B cell (primary cell): Measurements from ENCODE around the gene NR0B2.

ENCODE experiments used
- EZH2 ChIP-seq: IDR thresholded peaks from 2 replicates; pipeline ENCODE4 v1.6.1; 2012; ENCODE audit warnings: borderline replicate concordance, low read depth, mild to moderate bottlenecking, moderate library complexity, low read length; ENCODE audit not compliant: insufficient read depth, poor library complexity, severe bottlenecking
- TF ChIP-seq, protein P1 (sequence below): fragments of 200-600 bp; IDR thresholded peaks from one replicate; pipeline ENCODE4 v1.8.0; 2022; ENCODE audit warnings: antibody characterized with exemption, mild to moderate bottlenecking

- TF ChIP-seq, protein P1, sequence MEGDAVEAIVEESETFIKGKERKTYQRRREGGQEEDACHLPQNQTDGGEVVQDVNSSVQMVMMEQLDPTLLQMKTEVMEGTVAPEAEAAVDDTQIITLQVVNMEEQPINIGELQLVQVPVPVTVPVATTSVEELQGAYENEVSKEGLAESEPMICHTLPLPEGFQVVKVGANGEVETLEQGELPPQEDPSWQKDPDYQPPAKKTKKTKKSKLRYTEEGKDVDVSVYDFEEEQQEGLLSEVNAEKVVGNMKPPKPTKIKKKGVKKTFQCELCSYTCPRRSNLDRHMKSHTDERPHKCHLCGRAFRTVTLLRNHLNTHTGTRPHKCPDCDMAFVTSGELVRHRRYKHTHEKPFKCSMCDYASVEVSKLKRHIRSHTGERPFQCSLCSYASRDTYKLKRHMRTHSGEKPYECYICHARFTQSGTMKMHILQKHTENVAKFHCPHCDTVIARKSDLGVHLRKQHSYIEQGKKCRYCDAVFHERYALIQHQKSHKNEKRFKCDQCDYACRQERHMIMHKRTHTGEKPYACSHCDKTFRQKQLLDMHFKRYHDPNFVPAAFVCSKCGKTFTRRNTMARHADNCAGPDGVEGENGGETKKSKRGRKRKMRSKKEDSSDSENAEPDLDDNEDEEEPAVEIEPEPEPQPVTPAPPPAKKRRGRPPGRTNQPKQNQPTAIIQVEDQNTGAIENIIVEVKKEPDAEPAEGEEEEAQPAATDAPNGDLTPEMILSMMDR, result no peak
- no peak for TF ChIP-seq EZH2
These were observed 48.9 kb downstream of the NR0B2 start for GRCh38 chr1:26864610-26865480.
